Osteocyte (in vitro differentiated cells): ENCODE data around the gene FCRL6. TPM values are rescaled to one million over a fixed set of nuclear protein-coding genes. Genes with fewer than 3 reads are reported as not detected.

Experiments
- DNase-seq: peaks from one replicate; pipeline ENCODE4 v3.0.0; 2021; ENCODE audit warnings: mixed read lengths; ENCODE audit not compliant: unreplicated experiment; ENCODE audit errors: extremely low spot score
- H3K27ac Mint-ChIP-seq: one replicate; pipeline ENCODE4 v1.8.0; 2021; ENCODE audit warnings: mild to moderate bottlenecking, mixed read lengths; ENCODE audit not compliant: unreplicated experiment
- H3K27me3 Mint-ChIP-seq: one replicate; pipeline ENCODE4 v1.8.0; 2021; ENCODE audit warnings: mixed read lengths; ENCODE audit not compliant: unreplicated experiment
- H3K36me3 Mint-ChIP-seq: one replicate; pipeline ENCODE4 v1.8.0; 2021; ENCODE audit warnings: mixed read lengths; ENCODE audit not compliant: unreplicated experiment
- H3K4me1 Mint-ChIP-seq: one replicate; pipeline ENCODE4 v1.8.0; 2021; ENCODE audit warnings: mixed read lengths; ENCODE audit not compliant: unreplicated experiment
- H3K4me3 Mint-ChIP-seq: one replicate; pipeline ENCODE4 v1.8.0; 2021; ENCODE audit warnings: mild to moderate bottlenecking, moderate library complexity, mixed read lengths; ENCODE audit not compliant: unreplicated experiment
- H3K9me3 Mint-ChIP-seq: one replicate; pipeline ENCODE4 v1.8.0; 2021; ENCODE audit warnings: mixed read lengths; ENCODE audit not compliant: unreplicated experiment
- CTCF ChIP-seq: fragments of 200-600 bp; sonication (generic); IDR thresholded peaks from 2 replicates; pipeline ENCODE4 v1.5.0; 2021; ENCODE audit warnings: antibody characterized with exemption, mild to moderate bottlenecking, moderate library complexity
- total RNA-seq: library from RNA; stranded (reverse); gene quantifications from 2 replicates; pipeline ENCODE4 v1.2.1, GENCODE V29; 2021

FCRL6 gene
- total RNA-seq, 1 donor from 2014 or later = not detected

GRCh38 chr1:159843459-159843858 lies 41.3 kb downstream of the FCRL6 start:
- peaks cover 6% of the 10 kb centered on the region for H3K27me3 Mint-ChIP-seq
- no peaks in the 10 kb centered on the region for H3K4me1 Mint-ChIP-seq
- DNase-seq = no peak
- H3K9me3 Mint-ChIP-seq = no peaks in the 10 kb centered on the region
- H3K4me3 Mint-ChIP-seq = no peak overlapping the region
- H3K36me3 Mint-ChIP-seq = no peaks in the 10 kb centered on the region
- H3K27ac Mint-ChIP-seq = no peak overlapping the region
- TF ChIP-seq CTCF = no peak

DNA sequence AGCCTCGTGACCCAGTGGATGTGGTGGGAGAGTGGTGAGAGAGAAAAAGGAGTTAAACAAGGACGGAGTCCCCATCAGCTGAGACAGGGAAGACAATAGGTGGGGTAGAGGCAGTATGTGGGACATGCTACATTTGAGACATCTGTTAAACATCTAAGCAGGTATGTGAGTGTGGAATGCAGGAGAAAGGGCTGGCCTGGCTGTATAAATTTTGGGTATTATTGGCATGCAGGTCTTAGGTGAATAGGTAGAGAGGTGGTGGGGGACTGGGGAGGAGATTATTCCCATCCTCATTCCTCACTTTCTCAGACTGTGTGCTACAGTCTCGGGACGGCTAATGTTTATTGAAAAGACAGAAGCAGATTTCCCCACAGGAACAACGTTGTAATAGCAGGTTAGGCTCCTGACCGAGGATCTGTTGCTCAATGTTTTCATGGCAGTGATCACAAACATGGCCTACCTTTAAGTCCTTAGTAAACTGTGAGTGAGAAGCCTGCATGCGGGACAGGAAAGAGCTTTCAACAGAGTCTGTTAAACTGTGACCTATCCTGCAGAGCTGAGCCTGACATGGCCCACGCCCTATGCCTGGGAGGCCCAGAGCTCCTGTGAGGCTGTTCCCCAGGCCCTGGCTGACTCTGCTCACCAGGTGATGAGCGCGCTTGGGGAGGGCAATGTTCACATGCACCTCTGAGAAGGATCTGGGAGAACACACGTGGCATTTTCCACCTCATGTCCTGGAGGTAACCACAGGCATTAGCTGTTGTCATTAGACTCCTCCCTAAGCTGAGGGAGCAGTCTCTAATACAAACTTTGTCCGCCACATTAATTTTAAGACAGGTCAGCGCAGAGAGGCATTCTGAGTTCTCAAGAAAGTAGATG lies 43.8 kb downstream of the FCRL6 start:
- DNase-seq = no peak
- no peak overlapping the region for H3K27ac Mint-ChIP-seq
- TF ChIP-seq CTCF = no peak

GRCh38 chr1:159847231-159847630 lies 45.1 kb downstream of the FCRL6 start:
- Mint-ChIP-seq H3K27ac (no peak overlapping the region), H3K27me3 (peaks cover 6% of the 10 kb centered on the region), H3K4me1 (peaks cover 7% of the 10 kb centered on the region), H3K9me3 (no peaks in the 10 kb centered on the region), H3K36me3 (no peaks in the 10 kb centered on the region), H3K4me3 (no peak overlapping the region)
- no peak for DNase-seq
- TF ChIP-seq CTCF = no peak

More for the DNA sequence above, 43.8 kb downstream of the FCRL6 start:
- Mint-ChIP-seq H3K36me3 (no peaks in the 10 kb centered on the region), H3K4me1 (peaks cover 7% of the 10 kb centered on the region), H3K4me3 (no peak overlapping the region), H3K27me3 (peaks cover 6% of the 10 kb centered on the region), H3K9me3 (no peaks in the 10 kb centered on the region)

DNA sequence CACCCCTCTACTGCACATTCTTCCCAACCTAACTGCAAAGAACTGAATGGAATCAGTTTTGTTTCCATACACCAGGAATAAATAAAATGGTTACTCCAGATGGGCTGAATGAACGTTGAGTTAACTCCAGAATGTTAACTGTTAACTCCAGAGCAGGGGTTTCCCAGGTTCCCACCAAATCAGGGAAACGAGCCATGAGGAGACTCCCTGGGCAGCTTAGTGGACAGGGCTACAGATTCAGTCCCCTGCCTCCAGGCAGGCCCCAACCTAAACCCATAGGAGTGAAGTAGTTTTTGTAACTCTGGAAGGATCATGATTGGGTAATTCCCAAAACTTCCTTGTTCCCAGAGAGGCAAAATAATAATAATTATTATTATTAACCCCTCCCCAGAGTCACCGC lies 46.2 kb downstream of the FCRL6 start:
- Mint-ChIP-seq H3K27ac (no peak overlapping the region), H3K4me3 (no peak overlapping the region), H3K36me3 (no peaks in the 10 kb centered on the region), H3K9me3 (no peaks in the 10 kb centered on the region), H3K27me3 (peaks cover 6% of the 10 kb centered on the region), H3K4me1 (peaks cover 10% of the 10 kb centered on the region)
- DNase-seq = no peak
- TF ChIP-seq CTCF = no peak

- Mint-ChIP-seq H3K36me3 (no peaks in the 10 kb centered on the region), H3K27me3 (no peaks in the 10 kb centered on the region)
These were observed 47.6 kb downstream of the FCRL6 start for GRCh38 chr1:159849626-159850366.

More at GRCh38 chr1:159849626-159850366, 47.6 kb downstream of the FCRL6 start:
- TF ChIP-seq CTCF = no peak
- H3K4me1 Mint-ChIP-seq = peaks cover 18% of the 10 kb centered on the region
- no peak overlapping the region for H3K27ac Mint-ChIP-seq
- H3K9me3 Mint-ChIP-seq = no peaks in the 10 kb centered on the region
- no peak overlapping the region for H3K4me3 Mint-ChIP-seq
- no peak for DNase-seq
